HEK293T (cell line): ENCODE data around the gene RAB6A.

ENCODE experiments used
- FOXM1 ChIP-seq: fragments of 450-650 bp; IDR thresholded peaks from 2 replicates; pipeline ENCODE4 v1.6.1; 2017; ENCODE audit warnings: mild to moderate bottlenecking, borderline replicate concordance
- PKNOX1 ChIP-seq: fragments of 450-650 bp; IDR thresholded peaks from 2 replicates; pipeline ENCODE4 v1.6.1; 2016

- TF ChIP-seq FOXM1 (no peak), PKNOX1 (no peak)
Measured at GRCh38 chr11:73650400-73650799, 110.5 kb downstream of the RAB6A start.
